ENCODE results near the gene CLPTM1. TPM values are rescaled to one million over a fixed set of nuclear protein-coding genes. Genes with fewer than 3 reads are reported as not detected.

Gene CLPTM1
- total RNA-seq, 3 donors from 2014 or later = 42.0 to 70.5 (median 60.2) TPM

GRCh38 chr19:44985445-44985844 is 30.3 kb downstream of the CLPTM1 start:
- Histone ChIP-seq H3K4me3 (no peak overlapping the region), H3K27ac (no peak overlapping the region), H3K9me3 (no peaks in the 10 kb centered on the region), H3K4me1 (no peaks in the 10 kb centered on the region), H3K36me3 (no peaks in the 10 kb centered on the region), H3K27me3 (no peaks in the 10 kb centered on the region)
- TF ChIP-seq CTCF (IDR thresholded peaks at IDR 0.05) (no peak), POLR2AphosphoS5 (IDR thresholded peaks at IDR 0.05) (no peak), POLR2A (IDR thresholded peaks at IDR 0.05) (no peak)
- DNase-seq (ENCODE audit: low spot score in 2 of 2) = no peak
- intact Hi-C loops (cut with DNase I; ENCODE audit: low total_unique reads) = loop anchor here (2.0 kb wide), 1 partner anchor 17 kb away; no protein-coding TSS in a partner anchor

GRCh38 chr19:44986389-44986788 is 31.2 kb downstream of the CLPTM1 start:
- no peak for TF ChIP-seq POLR2A (IDR thresholded peaks at IDR 0.05)
- TF ChIP-seq CTCF (IDR thresholded peaks at IDR 0.05) = no peak
- TF ChIP-seq POLR2AphosphoS5 (IDR thresholded peaks at IDR 0.05) = no peak
- no peaks in the 10 kb centered on the region for H3K27me3 ChIP-seq
- no peak overlapping the region for H3K27ac ChIP-seq
- no peaks in the 10 kb centered on the region for H3K36me3 ChIP-seq
- no peaks in the 10 kb centered on the region for H3K4me1 ChIP-seq
- H3K9me3 ChIP-seq = no peaks in the 10 kb centered on the region
- no peak overlapping the region for H3K4me3 ChIP-seq
- intact Hi-C loops (cut with DNase I; ENCODE audit: low total_unique reads) = no loop called here
- no peak for DNase-seq (ENCODE audit: low spot score in 2 of 2)

DNA sequence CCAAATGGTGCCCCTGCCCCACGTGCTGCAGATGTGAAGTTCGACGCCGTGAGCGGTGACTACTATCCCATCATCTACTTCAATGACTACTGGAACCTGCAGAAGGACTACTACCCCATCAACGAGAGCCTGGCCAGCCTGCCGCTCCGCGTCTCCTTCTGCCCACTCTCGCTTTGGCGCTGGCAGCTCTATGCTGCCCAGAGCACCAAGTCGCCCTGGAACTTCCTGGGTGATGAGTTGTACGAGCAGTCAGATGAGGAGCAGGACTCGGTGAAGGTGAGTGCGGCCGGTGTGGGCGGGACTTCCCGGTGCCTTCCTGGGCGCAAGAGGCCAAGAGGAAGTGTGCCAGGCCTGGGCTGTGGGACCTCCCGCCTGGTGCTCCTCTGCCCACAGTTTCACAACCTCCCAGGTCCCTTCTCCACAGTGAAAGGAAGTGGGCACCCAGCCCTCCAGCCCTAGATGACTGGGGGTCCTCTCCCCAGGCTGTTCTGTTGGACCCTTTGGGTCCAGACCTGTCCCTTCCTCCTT is 32.0 kb downstream of the CLPTM1 start:
- Histone ChIP-seq H3K27me3 (no peaks in the 10 kb centered on the region), H3K27ac (peak overlapping the region; percentile 0 to 13), H3K36me3 (no peaks in the 10 kb centered on the region), H3K4me3 (no peak overlapping the region), H3K9me3 (no peaks in the 10 kb centered on the region), H3K4me1 (no peaks in the 10 kb centered on the region)
- TF ChIP-seq POLR2A (IDR thresholded peaks at IDR 0.05) (no peak), POLR2AphosphoS5 (IDR thresholded peaks at IDR 0.05) (no peak), CTCF (IDR thresholded peaks at IDR 0.05) (no peak)
- DNase-seq (ENCODE audit: low spot score in 2 of 2) = peak in 1 of 2 donors; percentile 31
- intact Hi-C loops (cut with DNase I; ENCODE audit: low total_unique reads) = no loop called here

DNA sequence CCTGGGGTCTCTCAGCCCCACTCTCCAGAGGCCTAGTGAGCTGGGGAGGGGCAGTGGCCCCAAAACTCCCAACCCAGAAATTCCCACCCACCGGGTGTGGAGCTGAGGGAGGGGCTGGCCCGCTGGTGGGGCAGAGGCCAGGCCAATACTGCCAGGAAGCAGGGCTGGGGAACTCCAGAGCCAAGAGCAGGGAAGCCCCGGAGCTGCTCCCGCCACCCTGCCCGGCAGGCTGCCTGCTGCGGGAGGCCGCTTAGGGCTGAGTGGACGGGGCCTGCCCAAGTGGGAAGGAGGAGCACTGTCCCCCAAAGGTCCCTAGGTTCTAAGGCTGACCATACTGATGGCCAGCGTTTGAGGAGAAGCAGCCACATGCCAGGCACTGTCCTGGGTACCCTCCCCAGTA is 33.1 kb downstream of the CLPTM1 start:
- H3K27ac ChIP-seq = no peak overlapping the region
- no peaks in the 10 kb centered on the region for H3K9me3 ChIP-seq
- H3K36me3 ChIP-seq = no peaks in the 10 kb centered on the region
- no peak overlapping the region for H3K4me3 ChIP-seq
- no peaks in the 10 kb centered on the region for H3K4me1 ChIP-seq
- TF ChIP-seq CTCF (IDR thresholded peaks at IDR 0.05) = no peak
- no peak for DNase-seq (ENCODE audit: low spot score in 2 of 2)
- H3K27me3 ChIP-seq = no peaks in the 10 kb centered on the region
- intact Hi-C loops (cut with DNase I; ENCODE audit: low total_unique reads) = no loop called here

GRCh38 chr19:44988896-44989556 is 33.8 kb downstream of the CLPTM1 start:
- H3K9me3 ChIP-seq = no peaks in the 10 kb centered on the region
- intact Hi-C loops (cut with DNase I; ENCODE audit: low total_unique reads) = no loop called here
- no peaks in the 10 kb centered on the region for H3K27me3 ChIP-seq
- H3K4me1 ChIP-seq = no peaks in the 10 kb centered on the region
- H3K36me3 ChIP-seq = no peaks in the 10 kb centered on the region
- H3K4me3 ChIP-seq = no peak overlapping the region
- no peak overlapping the region for H3K27ac ChIP-seq
- DNase-seq (ENCODE audit: low spot score in 2 of 2) = no peak
- peak in 2 of 3 donors; percentile 50 to 51 for TF ChIP-seq CTCF (IDR thresholded peaks at IDR 0.05)
- no peak for TF ChIP-seq POLR2A (IDR thresholded peaks at IDR 0.05)

Data from breast epithelium (tissue), 4 donors.